ENCODE data around the gene LSM14A.

- TF ChIP-seq CTCF (IDR thresholded peaks at IDR 0.05): no peak
- no peak for TF ChIP-seq USF1 (CRISPR knock-in tag; IDR thresholded peaks at IDR 0.05)
- no peak for TF ChIP-seq MAX (CRISPR knock-in tag; IDR thresholded peaks at IDR 0.05)
- no peak for TF ChIP-seq PRDM15 (CRISPR knock-in tag; IDR thresholded peaks at IDR 0.05)
- TF ChIP-seq NR3C1 (CRISPR knock-in tag; conservative IDR thresholded peaks at IDR 0.05; ENCODE audit: low read depth): no peak
- no peak for TF ChIP-seq IRF1 (CRISPR knock-in tag; IDR thresholded peaks at IDR 0.05)
- no peak for TF ChIP-seq ZNF138 (CRISPR knock-in tag; conservative IDR thresholded peaks at IDR 0.05)
- no peak for TF ChIP-seq ATF1 (CRISPR knock-in tag; IDR thresholded peaks at IDR 0.05)
Observed at GRCh38 chr19:34226036-34226435, 53.7 kb downstream of the LSM14A start.
